Tibial nerve (tissue), 4 donors: Measurements from ENCODE around the gene BAIAP2L2. TPM values are rescaled to one million over a fixed set of nuclear protein-coding genes. Genes with fewer than 3 reads are reported as not detected.

ENCODE experiments used
- DNase-seq, 2 donors: peaks; one replicate each; pipeline ENCODE4 v3.0.0-alpha.2; 2019; ENCODE audit warnings: low spot score in 2 of 2
- H3K27ac ChIP-seq, 4 donors: fragments of 200-600 bp; sonication (generic) in 3 of 4; one replicate each; pipeline ENCODE4 v1.5.1; 2017 to 2019; ENCODE audit warnings: mild to moderate bottlenecking in 1 of 4
- H3K27me3 ChIP-seq, 2 donors: fragments of 200-600 bp; sonication (generic) in 1 of 2; one replicate each; pipeline versions ENCODE4 v1.5.1 to v1.6.0; 2017 to 2019
- H3K36me3 ChIP-seq, 3 donors: fragments of 200-600 bp; sonication (generic); one replicate each; pipeline ENCODE4 v1.5.1; 2018 to 2019
- H3K4me1 ChIP-seq, 4 donors: fragments of 200-600 bp; sonication (generic) in 3 of 4; one replicate each; pipeline ENCODE4 v1.5.1; 2017 to 2019
- H3K4me3 ChIP-seq, 4 donors: fragments of 200-600 bp; sonication (generic) in 3 of 4; one replicate each; pipeline ENCODE4 v1.5.1; 2017 to 2019; ENCODE audit warnings: mild to moderate bottlenecking in 1 of 4, moderate library complexity in 1 of 4
- H3K9me3 ChIP-seq, 4 donors: fragments of 200-600 bp; sonication (generic) in 3 of 4; one replicate each; pipeline ENCODE4 v1.5.1; 2017 to 2019
- EP300 ChIP-seq, 2 donors: sonication (generic); formaldehyde crosslinking; IDR thresholded peaks; one replicate each; pipeline ENCODE4 v1.6.1; 2017; ENCODE audit warnings: antibody characterized with exemption in 2 of 2, mild to moderate bottlenecking in 1 of 2
- POLR2A ChIP-seq, 2 donors: fragments of 450-650 bp; IDR thresholded peaks; one replicate each; pipeline ENCODE4 v1.6.1; 2017; ENCODE audit warnings: antibody characterized with exemption in 2 of 2, mild to moderate bottlenecking in 2 of 2, moderate library complexity in 2 of 2
- WGBS, 2 donors: methylation state at CpG; one replicate each; pipeline ENCODE4 v1.1.5; 2018; 5-methylcytosine and 5-hydroxymethylcytosine counted together
- total RNA-seq, 4 donors: library from RNA; depleted of rRNA; stranded (reverse); fragments of >200 nt; gene quantifications; one replicate each; pipeline ENCODE4 v1.1.0, GENCODE V29; 2016
- TF ChIP-seq, protein P1 (sequence below), 5 experiments: fragments of 200-600 bp in 3 of 5; fragments of 450-650 bp in 2 of 5; sonication (generic) in 3 of 5; IDR thresholded peaks; one replicate each; pipeline ENCODE4 v1.5.1; 2016 to 2019; ENCODE audit warnings: antibody characterized with exemption in 5 of 5, mild to moderate bottlenecking in 3 of 5, moderate library complexity in 2 of 5

BAIAP2L2 gene
- total RNA-seq, 4 donors from 2014 or later: 1.3 to 2.7 (median 2.1) TPM; not detected in 1

DNA sequence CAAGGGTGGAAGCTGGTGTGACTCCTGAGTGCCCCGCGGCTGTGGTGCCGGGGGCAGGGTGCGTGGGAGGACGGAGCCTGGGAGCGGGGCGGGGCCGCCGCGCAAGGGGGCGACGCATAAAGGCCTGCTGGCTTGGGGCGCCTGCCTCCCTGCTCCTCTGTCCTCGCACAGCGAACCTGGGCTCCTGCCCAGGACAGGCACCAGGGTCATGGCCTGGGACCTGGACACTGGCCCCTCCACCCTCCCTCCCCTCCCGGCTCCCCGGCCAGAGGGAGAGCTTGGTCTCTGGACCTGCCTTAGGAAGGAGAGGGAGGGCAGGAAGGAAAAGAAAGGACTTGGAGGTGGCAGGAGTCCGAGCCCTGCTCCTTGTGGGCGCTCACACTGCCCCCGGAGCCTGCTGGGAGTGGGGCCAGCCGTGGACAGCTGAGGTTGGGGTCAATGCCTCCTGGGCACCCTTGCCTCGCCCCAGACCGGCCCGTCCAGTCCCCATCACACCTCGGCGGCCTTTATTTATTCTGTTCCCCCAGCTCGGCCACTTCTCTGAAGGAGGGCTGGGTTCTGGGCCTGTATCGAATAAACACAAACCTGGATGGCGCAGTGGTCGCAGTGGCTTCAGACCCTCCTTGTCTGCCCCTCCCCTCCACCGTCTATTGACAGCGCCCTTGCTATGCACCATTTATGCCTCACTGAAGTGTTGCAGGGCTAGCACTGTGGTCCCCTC, 35.2 kb downstream of the BAIAP2L2 start:
- Histone ChIP-seq H3K9me3 (no peaks in the 10 kb centered on the region), H3K36me3 (peaks cover 4 to 53% (median 7%) of the 10 kb centered on the region in 3 donors), H3K4me3 (no peak overlapping the region), H3K27ac (peak overlapping the region in 3 of 4 donors; percentile 40 to 96 (median 66)), H3K4me1 (peaks cover 0 to 37% (median 5%) of the 10 kb centered on the region in 4 donors), H3K27me3 (peaks cover 0 to under 1% of the 10 kb centered on the region in 2 donors)
- no peak for DNase-seq
- TF ChIP-seq, protein P1, sequence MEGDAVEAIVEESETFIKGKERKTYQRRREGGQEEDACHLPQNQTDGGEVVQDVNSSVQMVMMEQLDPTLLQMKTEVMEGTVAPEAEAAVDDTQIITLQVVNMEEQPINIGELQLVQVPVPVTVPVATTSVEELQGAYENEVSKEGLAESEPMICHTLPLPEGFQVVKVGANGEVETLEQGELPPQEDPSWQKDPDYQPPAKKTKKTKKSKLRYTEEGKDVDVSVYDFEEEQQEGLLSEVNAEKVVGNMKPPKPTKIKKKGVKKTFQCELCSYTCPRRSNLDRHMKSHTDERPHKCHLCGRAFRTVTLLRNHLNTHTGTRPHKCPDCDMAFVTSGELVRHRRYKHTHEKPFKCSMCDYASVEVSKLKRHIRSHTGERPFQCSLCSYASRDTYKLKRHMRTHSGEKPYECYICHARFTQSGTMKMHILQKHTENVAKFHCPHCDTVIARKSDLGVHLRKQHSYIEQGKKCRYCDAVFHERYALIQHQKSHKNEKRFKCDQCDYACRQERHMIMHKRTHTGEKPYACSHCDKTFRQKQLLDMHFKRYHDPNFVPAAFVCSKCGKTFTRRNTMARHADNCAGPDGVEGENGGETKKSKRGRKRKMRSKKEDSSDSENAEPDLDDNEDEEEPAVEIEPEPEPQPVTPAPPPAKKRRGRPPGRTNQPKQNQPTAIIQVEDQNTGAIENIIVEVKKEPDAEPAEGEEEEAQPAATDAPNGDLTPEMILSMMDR (IDR thresholded peaks at IDR 0.05): no peak
- no peak for TF ChIP-seq POLR2A (IDR thresholded peaks at IDR 0.05)
- no peak for TF ChIP-seq EP300 (IDR thresholded peaks at IDR 0.05)
- WGBS, 2 donors: 76 to 78% methylated on average over 24 to 31 of the region's 32 CpGs

DNA sequence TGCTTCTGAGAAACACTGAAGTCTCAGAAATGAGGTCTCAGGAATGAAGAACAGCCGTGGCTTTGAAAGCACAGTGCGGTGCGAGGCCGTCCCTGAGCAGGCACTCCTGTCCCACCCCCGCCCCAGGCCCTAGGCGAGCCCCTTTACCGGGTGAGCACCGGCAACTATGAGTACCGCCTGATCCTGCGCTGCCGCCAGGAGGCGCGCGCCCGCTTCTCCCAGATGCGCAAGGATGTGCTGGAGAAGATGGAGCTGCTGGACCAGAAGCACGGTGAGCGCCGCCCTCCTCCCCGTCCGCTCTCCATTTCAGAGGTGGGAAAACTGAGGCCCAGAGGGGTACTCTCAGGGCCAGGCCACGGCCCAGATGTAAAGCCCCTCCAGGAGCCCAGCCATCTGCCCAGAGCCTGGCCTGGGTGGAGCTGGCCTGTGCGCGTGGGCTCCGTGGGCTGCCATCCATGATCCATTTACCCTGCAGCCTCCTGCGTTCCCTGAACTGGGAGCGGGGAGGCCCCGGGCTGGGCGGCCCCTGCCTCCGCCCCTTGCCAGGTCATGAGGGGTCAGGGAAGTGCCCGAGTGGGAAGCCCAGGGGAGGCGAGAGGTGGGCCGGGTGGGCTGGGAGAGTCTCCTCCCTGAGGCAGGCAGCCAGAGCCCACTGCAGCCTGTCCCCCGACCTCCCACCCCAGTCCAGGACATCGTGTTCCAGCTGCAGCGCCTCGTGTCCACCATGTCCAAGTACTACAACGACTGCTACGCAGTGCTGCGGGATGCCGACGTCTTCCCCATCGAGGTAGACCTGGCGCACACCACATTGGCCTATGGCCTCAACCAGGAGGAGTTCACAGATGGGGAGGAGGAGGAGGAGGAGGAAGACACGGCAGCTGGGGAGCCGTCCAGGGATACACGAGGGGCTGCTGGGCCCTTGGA, 36.0 kb downstream of the BAIAP2L2 start:
- Histone ChIP-seq H3K36me3 (peaks cover 4 to 62% (median 7%) of the 10 kb centered on the region in 3 donors), H3K4me1 (peaks cover 0 to 43% (median 12%) of the 10 kb centered on the region in 4 donors), H3K9me3 (no peaks in the 10 kb centered on the region), H3K27ac (peak overlapping the region in 3 of 4 donors; percentile 40 to 96 (median 66)), H3K4me3 (no peak overlapping the region), H3K27me3 (no peaks in the 10 kb centered on the region)
- WGBS, 2 donors: 69 to 82% methylated on average over 25 to 44 of the region's 47 CpGs
- DNase-seq: no peak
- TF ChIP-seq EP300 (IDR thresholded peaks at IDR 0.05): no peak
- TF ChIP-seq, protein P1 (IDR thresholded peaks at IDR 0.05): peak in 3 of 5 experiments; percentile 23 to 50 (median 31)

DNA sequence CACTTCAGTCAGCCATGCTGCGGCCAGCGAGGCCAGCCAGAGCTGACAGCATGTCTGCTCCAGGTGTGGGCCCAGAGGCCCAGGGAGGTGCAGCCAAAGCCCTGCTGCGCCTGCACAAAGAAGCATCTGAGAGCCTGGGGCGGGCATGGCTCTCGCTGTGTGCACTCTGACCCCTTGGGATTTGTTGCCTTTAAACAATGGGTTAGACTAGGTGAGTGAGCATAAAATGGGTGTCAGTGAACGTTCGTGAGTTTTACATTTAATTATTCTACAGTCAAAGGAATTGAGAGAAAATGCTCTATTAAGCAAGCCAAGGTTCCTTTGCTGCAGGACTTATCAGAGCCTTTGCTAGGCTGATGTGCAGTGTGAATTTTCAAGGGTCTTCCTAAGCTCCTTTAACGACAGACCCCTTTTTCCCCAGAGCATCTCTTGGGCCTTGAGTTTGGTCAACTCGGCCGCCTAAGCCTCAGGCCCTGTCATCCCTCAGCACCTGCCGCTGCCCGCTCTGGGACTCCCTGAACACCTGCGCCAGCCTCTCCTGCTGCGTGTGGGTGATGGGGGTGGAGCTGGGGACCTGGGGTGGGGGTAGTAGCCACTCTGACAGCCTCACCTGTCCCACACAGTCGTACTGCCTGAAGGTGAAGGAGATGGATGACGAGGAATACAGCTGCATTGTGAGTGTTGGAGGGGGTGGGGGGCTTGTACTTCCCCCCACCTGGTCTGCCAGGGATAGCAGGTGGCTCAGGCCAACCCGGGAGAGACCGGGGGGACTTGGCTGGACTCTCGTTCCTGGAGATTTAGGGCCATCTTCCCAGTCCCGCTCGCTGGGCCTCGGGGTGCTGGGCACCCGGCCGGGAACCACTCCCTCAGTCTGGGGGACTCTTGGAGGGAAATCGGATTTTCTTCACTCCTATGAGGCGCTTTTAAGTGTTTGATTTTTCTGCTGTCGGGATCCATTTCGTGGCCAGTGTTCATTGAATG, 37.0 kb downstream of the BAIAP2L2 start:
- Histone ChIP-seq H3K27ac (peak overlapping the region in 2 of 4 donors; percentile 68 to 96), H3K9me3 (no peaks in the 10 kb centered on the region), H3K4me3 (no peak overlapping the region), H3K27me3 (no peaks in the 10 kb centered on the region), H3K4me1 (peaks cover 0 to 53% (median 12%) of the 10 kb centered on the region in 4 donors), H3K36me3 (peaks cover 4 to 72% (median 7%) of the 10 kb centered on the region in 3 donors)
- DNase-seq: no peak
- TF ChIP-seq EP300 (IDR thresholded peaks at IDR 0.05): no peak
- TF ChIP-seq, protein P1 (IDR thresholded peaks at IDR 0.05): no peak
- TF ChIP-seq POLR2A (IDR thresholded peaks at IDR 0.05): no peak
- WGBS, 2 donors: 93% methylated on average over 28 of the region's 28 CpGs

DNA sequence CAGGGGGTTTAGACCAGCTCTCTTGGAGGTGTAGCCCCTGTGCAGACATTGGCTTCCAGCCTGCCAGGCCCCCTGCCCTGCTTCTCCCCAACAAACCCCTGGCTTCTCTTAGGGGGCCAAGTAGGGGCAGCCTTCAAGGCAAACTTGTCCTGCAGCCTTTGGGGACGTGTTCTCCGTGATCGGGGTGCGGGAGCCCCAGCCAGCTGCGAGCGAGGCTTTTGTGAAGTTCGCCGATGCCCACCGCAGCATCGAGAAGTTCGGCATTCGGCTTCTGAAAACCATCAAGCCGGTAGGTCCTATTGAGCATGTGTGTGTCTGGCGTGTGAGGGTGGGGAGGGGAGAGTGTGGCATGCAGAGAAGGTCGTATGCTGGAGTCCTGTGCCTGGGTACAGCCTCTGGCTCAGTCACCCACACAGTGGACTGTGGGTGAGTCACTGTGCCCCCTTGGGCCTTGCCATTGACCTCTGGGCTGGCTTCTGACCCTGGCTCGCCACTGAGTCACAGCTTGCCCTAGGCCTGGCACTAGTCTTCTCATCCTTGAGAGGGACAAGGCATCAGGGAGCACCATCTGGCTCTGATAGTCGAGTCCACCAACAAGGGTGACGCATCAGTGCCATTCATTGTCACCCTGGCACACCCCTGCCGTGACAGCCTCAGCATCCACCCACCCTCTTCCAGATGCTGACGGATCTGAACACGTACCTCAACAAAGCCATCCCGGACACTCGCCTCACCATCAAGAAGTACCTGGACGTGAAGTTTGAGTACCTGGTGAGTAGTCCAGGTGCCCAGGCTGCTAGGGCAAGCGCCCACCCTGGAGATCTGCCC, 37.9 kb downstream of the BAIAP2L2 start:
- peak in 1 of 2 donors; percentile 59 for TF ChIP-seq EP300 (IDR thresholded peaks at IDR 0.05)
- no peak for TF ChIP-seq POLR2A (IDR thresholded peaks at IDR 0.05)
- H3K36me3 ChIP-seq: peaks cover 4 to 81% (median 7%) of the 10 kb centered on the region in 3 donors
- H3K4me1 ChIP-seq: peaks cover 0 to 60% (median 12%) of the 10 kb centered on the region in 4 donors
- no peak overlapping the region for H3K4me3 ChIP-seq
- 77 to 78% methylated on average over 24 to 25 of the region's 25 CpGs for WGBS, 2 donors
- peak overlapping the region; percentile 33 to 96 (median 56) for H3K27ac ChIP-seq
- H3K27me3 ChIP-seq: no peaks in the 10 kb centered on the region
- no peak for DNase-seq
- H3K9me3 ChIP-seq: no peaks in the 10 kb centered on the region
